ENCODE measurements around the gene TNNI3. TPM values are rescaled to one million over a fixed set of nuclear protein-coding genes. Genes with fewer than 3 reads are reported as not detected.
"Not testable (repeated sequence)": the region's sequence is repeated elsewhere in the genome, so short reads cannot be mapped to it uniquely, and the experiment has no call there.

Gene TNNI3
- polyA plus RNA-seq (2014; cell fraction: cytosol; rRNA removed): 0.74 TPM in 1 of 2 replicates, not detected in the other
- 2.1 TPM in 1 of 2 replicates, not detected in the other for polyA plus RNA-seq (2014; cell fraction: nucleus; rRNA removed)

GRCh38 chr19:55157064-55157908 lies at the start of gene TNNI3:
Gene TNNI3, minus strand, starts transcription at chr19:55157732. Its CDS starts 143 bp downstream, at chr19:55157589.
- no peak for DNase-seq (ENCODE audit: low spot score)

GRCh38 chr19:55206664-55207500 lies 49.4 kb upstream of the TNNI3 start:
- peak; percentile 32 for DNase-seq (ENCODE audit: low spot score)

- DNase-seq (ENCODE audit: low spot score): not testable (repeated sequence)
Measured at GRCh38 chr19:55202199-55202598, 44.7 kb upstream of the TNNI3 start.

- DNase-seq (ENCODE audit: low spot score): no peak
Measured at GRCh38 chr19:55199620-55200204, 42.2 kb upstream of the TNNI3 start.

GRCh38 chr19:55198651-55199050 lies 41.1 kb upstream of the TNNI3 start:
- no peak for DNase-seq (ENCODE audit: low spot score)

GRCh38 chr19:55197528-55197927 lies 40.0 kb upstream of the TNNI3 start:
- no peak for DNase-seq (ENCODE audit: low spot score)

- DNase-seq (ENCODE audit: low spot score): no peak
Measured at GRCh38 chr19:55196803-55197202, 39.3 kb upstream of the TNNI3 start.

GRCh38 chr19:55193481-55193880 lies 35.9 kb upstream of the TNNI3 start:
- no peak for DNase-seq (ENCODE audit: low spot score)

- DNase-seq (ENCODE audit: low spot score): peak; percentile 40
Measured at GRCh38 chr19:55189403-55189835, 31.9 kb upstream of the TNNI3 start.

GRCh38 chr19:55188625-55189024 lies 31.1 kb upstream of the TNNI3 start:
- no peak for DNase-seq (ENCODE audit: low spot score)

- DNase-seq (ENCODE audit: low spot score): no peak
Measured at GRCh38 chr19:55186080-55186479, 28.5 kb upstream of the TNNI3 start.

- DNase-seq (ENCODE audit: low spot score): no peak
Measured at GRCh38 chr19:55181740-55182139, 24.2 kb upstream of the TNNI3 start.

GRCh38 chr19:55179606-55180484 lies 22.3 kb upstream of the TNNI3 start, which contains the start of gene SYT5:
Gene SYT5, minus strand, starts transcription at chr19:55180289. Its CDS starts 1,248 bp downstream, at chr19:55179041.
- DNase-seq (ENCODE audit: low spot score): no peak

- peak; percentile 73 for DNase-seq (ENCODE audit: low spot score)
Measured at GRCh38 chr19:55178781-55179599, 21.5 kb upstream of the TNNI3 start.

GRCh38 chr19:55176076-55176475 lies 18.5 kb upstream of the TNNI3 start:
- DNase-seq (ENCODE audit: low spot score): no peak

- no peak for DNase-seq (ENCODE audit: low spot score)
Measured at GRCh38 chr19:55175117-55175867, 17.8 kb upstream of the TNNI3 start.

- no peak for DNase-seq (ENCODE audit: low spot score)
Measured at GRCh38 chr19:55174425-55175116, 17.0 kb upstream of the TNNI3 start.

GRCh38 chr19:55173714-55174409 lies 16.3 kb upstream of the TNNI3 start:
- DNase-seq (ENCODE audit: low spot score): peak; percentile 34
